CD14-positive monocyte (primary cell): ENCODE results near the gene APOBEC2. TPM values are rescaled to one million over a fixed set of nuclear protein-coding genes. Genes with fewer than 3 reads are reported as not detected.

Source experiments
- DNase-seq, 3 donors: peaks; one replicate each; pipeline ENCODE4 v3.0.0-alpha.2; 2011 to 2022
- H2AFZ ChIP-seq: 2 replicates; pipeline ENCODE4 v1.6.0; 2012; ENCODE audit warnings: mild to moderate bottlenecking, low read depth, low read length, inconsistent platforms; ENCODE audit not compliant: insufficient read depth, poor library complexity, severe bottlenecking
- H3K27ac ChIP-seq, 2 donors: 1 replicate in 1 of 2; 2 replicates in 1 of 2; pipeline ENCODE4 v1.5.1; 2012 to 2013; ENCODE audit warnings: low read length in 2 of 2, control low read depth in 1 of 2, inconsistent platforms in 1 of 2, low read depth in 1 of 2, mild to moderate bottlenecking in 1 of 2
- H3K27me3 ChIP-seq, 2 donors: one replicate each; pipeline versions ENCODE4 v1.6.0 to v1.6.1; 2011 to 2013; ENCODE audit warnings: low read length in 2 of 2; ENCODE audit not compliant: control insufficient read depth in 2 of 2, insufficient read depth in 2 of 2
- H3K36me3 ChIP-seq, 2 donors: replicated peaks in 1 of 2; 1 replicate in 1 of 2; 2 replicates in 1 of 2; pipeline versions ENCODE4 v1.5.1 to v1.6.1; 2012 to 2013; ENCODE audit warnings: low read length in 2 of 2, control low read depth in 1 of 2, inconsistent platforms in 1 of 2, mild to moderate bottlenecking in 1 of 2; ENCODE audit not compliant: insufficient read depth in 2 of 2, control insufficient read depth in 1 of 2
- H3K4me1 ChIP-seq, 2 donors: 1 replicate in 1 of 2; 2 replicates in 1 of 2; pipeline versions ENCODE4 v1.5.1 to v1.6.1; 2012 to 2013; ENCODE audit warnings: low read length in 2 of 2, control low read depth in 1 of 2, inconsistent platforms in 1 of 2, mild to moderate bottlenecking in 1 of 2, moderate library complexity in 1 of 2; ENCODE audit not compliant: insufficient read depth in 2 of 2, control insufficient read depth in 1 of 2
- H3K4me2 ChIP-seq: replicated peaks from 2 replicates; pipeline ENCODE3; 2012; ENCODE audit warnings: low read length, moderate library complexity, mild to moderate bottlenecking; ENCODE audit not compliant: poor library complexity, severe bottlenecking; ENCODE audit errors: extremely low read depth
- H3K4me3 ChIP-seq, 3 experiments: fragments of 200-600 bp in 1 of 3; sonication (generic) in 1 of 3; replicated peaks in 1 of 3; 1 replicate in 2 of 3; 2 replicates in 1 of 3; pipeline ENCODE4 v1.5.1; 2011 to 2013; ENCODE audit warnings: low read length in 3 of 3, mild to moderate bottlenecking in 3 of 3, control low read depth in 2 of 3, low read depth in 2 of 3, inconsistent platforms in 1 of 3, moderate library complexity in 1 of 3
- H3K79me2 ChIP-seq: 2 replicates; pipeline ENCODE4 v1.6.0; 2012; ENCODE audit warnings: mild to moderate bottlenecking, control low read depth, inconsistent platforms, low read length, moderate library complexity; ENCODE audit not compliant: insufficient read depth
- H3K9ac ChIP-seq: 2 replicates; pipeline ENCODE4 v1.6.0; 2017; ENCODE audit warnings: low read length, mild to moderate bottlenecking; ENCODE audit not compliant: insufficient read depth, poor library complexity, severe bottlenecking
- H3K9me3 ChIP-seq, 2 donors: replicated peaks in 1 of 2; 1 replicate in 1 of 2; 2 replicates in 1 of 2; pipeline versions ENCODE4 v1.5.1 to v1.6.1; 2012 to 2013; ENCODE audit warnings: low read length in 2 of 2, control low read depth in 1 of 2; ENCODE audit not compliant: control insufficient read depth in 1 of 2, insufficient read depth in 1 of 2
- H4K20me1 ChIP-seq: 2 replicates; pipeline ENCODE4 v1.6.0; 2012; ENCODE audit warnings: mild to moderate bottlenecking, low read length, control low read depth, moderate library complexity; ENCODE audit not compliant: insufficient read depth
- H3K27ac Mint-ChIP-seq, 7 donors: one replicate each; pipeline ENCODE4 v1.8.0; 2020; ENCODE audit warnings: mild to moderate bottlenecking in 7 of 7, mixed read lengths in 7 of 7, moderate library complexity in 6 of 7, inconsistent platforms in 2 of 7
- H3K27me3 Mint-ChIP-seq, 3 donors: one replicate each; pipeline ENCODE4 v1.8.0; 2021 to 2022; ENCODE audit warnings: low read depth in 3 of 3, mild to moderate bottlenecking in 3 of 3, mixed read lengths in 3 of 3, moderate library complexity in 3 of 3, inconsistent platforms in 1 of 3
- H3K36me3 Mint-ChIP-seq, 2 donors: one replicate each; pipeline ENCODE4 v1.8.0; 2020; ENCODE audit warnings: mixed read lengths in 2 of 2, inconsistent platforms in 1 of 2, mild to moderate bottlenecking in 1 of 2
- H3K4me1 Mint-ChIP-seq: one replicate; pipeline ENCODE4 v1.8.0; 2020; ENCODE audit warnings: mild to moderate bottlenecking, mixed read lengths
- H3K4me3 Mint-ChIP-seq, 2 donors: one replicate each; pipeline ENCODE4 v1.8.0; 2020; ENCODE audit warnings: mild to moderate bottlenecking in 2 of 2, mixed read lengths in 2 of 2, moderate library complexity in 1 of 2
- H3K9me3 Mint-ChIP-seq, 7 donors: one replicate each; pipeline ENCODE4 v1.8.0; 2020 to 2022; ENCODE audit warnings: mixed read lengths in 7 of 7, mild to moderate bottlenecking in 6 of 7, moderate library complexity in 6 of 7, inconsistent platforms in 2 of 7
- CTCF ChIP-seq: fragments of 200-600 bp; IDR thresholded peaks from one replicate; pipeline ENCODE4 v1.8.0; 2022; ENCODE audit warnings: antibody characterized with exemption, mild to moderate bottlenecking
- WGBS: methylation state at CpG from one replicate; pipeline ENCODE4 v1.1.5; 2013; ENCODE audit warnings: missing lambda C conversion rate; ENCODE audit not compliant: insufficient coverage; 5-methylcytosine and 5-hydroxymethylcytosine counted together
- intact Hi-C, 2 donors: fragments of 100-400 bp; cut with micrococcal nuclease; formaldehyde crosslinking; loops; one replicate each; pipeline versions ENCODE4 v1.15.0 to v1.15.1; 2023
- polyA plus RNA-seq, 3 donors: library from polyadenylated mRNA; depleted of rRNA in 1 of 3; unstranded in 2 of 3; stranded (reverse) in 1 of 3; fragments of 300-500 nt in 2 of 3; fragments of >200 nt in 1 of 3; fragmentation: Illumina TruSeq in 2 of 3; gene quantifications; 1 replicate in 2 of 3; 2 replicates in 1 of 3; pipeline ENCODE4 v1.2.3, GENCODE V29; 2012 to 2021

Gene APOBEC2
- polyA plus RNA-seq, 3 donors: 0.14 to 0.42 TPM; not detected in 1

GRCh38 chr6:41093729-41094128 lies 40.7 kb downstream of the APOBEC2 start:
- intact Hi-C loops: loop anchor here (2.0 to 5.0 kb wide), 2 partner anchors 224 to 225 kb away; no protein-coding TSS in a partner anchor
- H2AFZ ChIP-seq: no peak overlapping the region
- peaks cover 92 to 95% of the 10 kb centered on the region in 2 donors for H3K36me3 Mint-ChIP-seq
- no peak overlapping the region for H3K27ac ChIP-seq
- H3K27me3 Mint-ChIP-seq: no peaks in the 10 kb centered on the region
- peak overlapping the region in 1 of 7 donors; percentile 61 for H3K27ac Mint-ChIP-seq
- DNase-seq: no peak
- peaks cover 92 to 97% of the 10 kb centered on the region in 2 donors for H3K36me3 ChIP-seq
- H3K4me2 ChIP-seq: no peak overlapping the region
- no peaks in the 10 kb centered on the region for H3K9me3 Mint-ChIP-seq
- H3K4me1 Mint-ChIP-seq: no peaks in the 10 kb centered on the region
- H4K20me1 ChIP-seq: no peaks in the 10 kb centered on the region
- no peak overlapping the region for H3K9ac ChIP-seq
- WGBS: no CpG with 5 or more reads among the region's 6 CpGs
- TF ChIP-seq CTCF: no peak
- H3K9me3 ChIP-seq: no peaks in the 10 kb centered on the region
- no peak overlapping the region for H3K4me3 Mint-ChIP-seq
- no peaks in the 10 kb centered on the region for H3K27me3 ChIP-seq
- H3K4me3 ChIP-seq: no peak overlapping the region
- no peaks in the 10 kb centered on the region for H3K79me2 ChIP-seq
- H3K4me1 ChIP-seq: no peaks in the 10 kb centered on the region

GRCh38 chr6:41097467-41098090 lies 44.6 kb downstream of the APOBEC2 start:
- DNase-seq: no peak
- Mint-ChIP-seq H3K27me3 (no peaks in the 10 kb centered on the region), H3K27ac (peak overlapping the region in 1 of 7 donors; percentile 75), H3K4me1 (no peaks in the 10 kb centered on the region), H3K36me3 (peaks cover 77 to 80% of the 10 kb centered on the region in 2 donors), H3K9me3 (no peaks in the 10 kb centered on the region), H3K4me3 (no peak overlapping the region)
- Histone ChIP-seq H3K4me3 (no peak overlapping the region), H3K9me3 (no peaks in the 10 kb centered on the region), H4K20me1 (no peaks in the 10 kb centered on the region), H3K9ac (no peak overlapping the region), H3K4me1 (no peaks in the 10 kb centered on the region), H2AFZ (no peak overlapping the region), H3K79me2 (no peaks in the 10 kb centered on the region), H3K27me3 (no peaks in the 10 kb centered on the region), H3K27ac (peak overlapping the region in 1 of 2 donors; percentile 39), H3K36me3 (peaks cover 85 to 95% of the 10 kb centered on the region in 2 donors), H3K4me2 (no peak overlapping the region)
- WGBS: no CpG with 5 or more reads among the region's 5 CpGs
- no peak for TF ChIP-seq CTCF
- intact Hi-C loops: no loop called here
